NCI-H69 (cell line): ENCODE data around the gene PDGFC.

ENCODE experiments used
- DNase-seq: peaks from one replicate; lab custom pipeline; 2025; lab: John Stamatoyannopoulos, UW

PDGFC gene

GRCh38 chr4:156971676-156972378, at the start of gene PDGFC:
Gene PDGFC, minus strand, starts transcription at chr4:156971799. Its CDS starts 896 bp downstream, at chr4:156970903.
- DNase-seq = peak; percentile 83

- no peak for DNase-seq
Measured at GRCh38 chr4:157020882-157021281, 49.3 kb upstream of the PDGFC start.

DNA sequence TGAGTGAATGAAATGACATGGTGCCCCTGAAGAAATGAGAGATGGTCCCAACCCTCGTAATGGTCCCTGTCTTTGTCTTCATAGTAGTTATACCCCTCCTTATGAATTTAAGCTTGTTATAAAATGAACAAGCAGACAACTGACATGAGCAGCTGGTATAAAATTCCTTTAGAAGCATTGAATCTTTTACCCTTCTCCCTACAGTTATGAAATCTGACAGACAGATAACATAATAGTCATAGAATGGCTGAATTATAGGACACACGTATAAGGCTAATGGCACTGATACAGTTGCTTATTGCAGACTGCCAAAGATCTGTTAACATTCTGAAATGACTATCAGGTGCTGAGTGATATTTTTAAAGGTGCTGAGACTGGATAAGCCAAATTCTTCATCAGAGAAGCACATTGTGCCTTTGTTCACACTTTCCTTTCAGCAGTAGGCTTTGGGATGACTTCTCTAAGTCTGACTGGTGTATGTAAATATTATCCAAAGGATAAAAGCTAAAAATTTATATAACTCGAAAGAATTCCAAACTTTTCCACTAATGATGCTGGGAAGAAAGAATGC, 47.4 kb upstream of the PDGFC start:
- DNase-seq = no peak

GRCh38 chr4:157014621-157015591, 43.3 kb upstream of the PDGFC start:
- DNase-seq = no peak

DNA sequence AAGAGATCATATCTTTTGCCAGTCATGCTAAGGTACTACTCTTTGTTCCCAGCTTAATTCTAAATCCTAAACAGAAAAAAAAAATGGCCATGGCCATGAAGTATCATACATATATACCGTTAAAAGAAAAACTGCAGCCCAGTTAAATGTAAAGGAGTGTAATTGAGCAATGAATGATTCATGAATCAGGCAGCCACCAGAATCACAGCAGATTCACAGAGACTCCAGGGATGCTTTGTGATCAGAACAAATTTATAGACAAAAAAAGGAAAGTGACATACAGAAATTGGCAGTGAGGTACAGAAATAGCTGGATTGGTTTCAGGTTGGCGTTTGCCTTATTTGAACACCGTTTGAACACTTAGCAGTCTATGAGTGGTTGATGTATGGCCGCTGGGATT, 42.1 kb upstream of the PDGFC start:
- no peak for DNase-seq

DNA sequence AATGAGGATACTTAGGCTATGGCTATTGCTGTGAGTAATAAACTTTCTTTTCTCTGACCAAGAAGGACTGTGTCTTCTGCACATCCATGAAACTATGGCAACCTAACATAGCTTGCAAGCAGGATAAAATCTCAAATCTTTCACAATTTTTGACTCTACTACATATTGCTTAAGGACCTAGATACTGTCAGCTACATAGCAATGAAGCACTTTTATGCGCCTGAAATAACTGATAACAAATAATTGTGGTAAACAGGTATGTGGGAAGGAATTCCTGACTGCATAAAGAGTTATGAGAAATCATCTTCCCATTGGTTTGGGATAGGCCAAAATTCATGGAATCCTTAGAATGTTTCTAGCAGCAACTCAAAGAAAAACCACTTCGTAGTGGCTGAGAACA, 41.2 kb upstream of the PDGFC start:
- no peak for DNase-seq

GRCh38 chr4:157012296-157012695, 40.7 kb upstream of the PDGFC start:
- no peak for DNase-seq

- no peak for DNase-seq
Measured at GRCh38 chr4:157010630-157011029, 39.0 kb upstream of the PDGFC start.

GRCh38 chr4:157005831-157006230, 34.2 kb upstream of the PDGFC start:
- no peak for DNase-seq

DNA sequence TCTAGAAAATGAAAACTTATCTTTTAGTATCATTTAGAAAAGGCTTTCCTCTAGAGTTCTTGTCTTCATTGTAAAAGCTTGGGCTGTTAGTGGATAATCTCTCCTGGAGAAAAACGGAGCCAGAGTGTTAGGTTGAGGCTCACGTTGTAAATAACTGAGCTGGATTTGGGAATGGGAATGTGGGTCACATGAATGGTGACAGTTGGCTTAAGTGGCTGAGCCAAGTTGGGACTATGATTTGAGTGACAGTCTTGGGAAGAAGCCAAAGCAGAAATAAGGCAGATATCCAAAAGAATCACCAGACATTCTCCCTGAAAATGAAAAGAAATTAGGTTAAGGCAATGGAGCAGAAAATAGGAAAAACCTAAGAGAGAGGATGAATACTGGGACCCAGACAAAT, 33.6 kb upstream of the PDGFC start:
- DNase-seq = no peak

GRCh38 chr4:157004279-157005161, 32.9 kb upstream of the PDGFC start:
- no peak for DNase-seq

GRCh38 chr4:156999175-156999517, 27.5 kb upstream of the PDGFC start:
- DNase-seq = peak; percentile 67

DNA sequence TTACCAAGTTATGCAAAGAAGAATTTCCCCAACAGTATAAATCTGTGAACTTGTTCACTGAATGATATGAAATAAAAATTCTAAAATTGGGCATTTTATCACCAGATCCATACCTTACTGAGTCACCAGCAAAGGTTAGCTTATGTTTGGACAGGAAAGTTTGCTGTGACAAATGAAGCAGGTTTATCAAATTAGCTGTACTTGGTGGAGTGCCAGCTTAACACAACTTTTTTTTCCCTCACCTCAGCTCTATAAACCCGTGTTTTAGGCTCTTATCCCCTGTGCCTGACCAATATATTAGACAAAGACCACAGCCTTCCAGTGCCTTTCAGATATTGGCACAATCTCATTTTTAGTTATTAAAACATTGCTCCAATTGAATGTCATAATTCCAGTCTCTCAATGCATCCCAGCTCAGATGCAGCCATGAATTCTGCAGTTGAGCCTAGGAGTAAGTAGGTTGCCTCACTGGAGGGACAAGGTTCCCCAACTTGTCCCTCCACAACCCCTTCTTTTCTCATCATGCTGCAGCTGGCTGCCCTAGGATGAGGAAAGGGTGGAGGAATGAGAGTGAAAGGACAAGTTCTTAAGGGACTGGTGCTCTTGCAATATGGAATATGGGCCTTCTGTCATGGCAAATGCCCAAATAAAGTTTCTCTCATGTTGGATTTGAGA, 27.0 kb upstream of the PDGFC start:
- no peak for DNase-seq

GRCh38 chr4:156992943-156993342, 21.3 kb upstream of the PDGFC start:
- DNase-seq = no peak

GRCh38 chr4:156991161-156991560, 19.6 kb upstream of the PDGFC start:
- no peak for DNase-seq

DNA sequence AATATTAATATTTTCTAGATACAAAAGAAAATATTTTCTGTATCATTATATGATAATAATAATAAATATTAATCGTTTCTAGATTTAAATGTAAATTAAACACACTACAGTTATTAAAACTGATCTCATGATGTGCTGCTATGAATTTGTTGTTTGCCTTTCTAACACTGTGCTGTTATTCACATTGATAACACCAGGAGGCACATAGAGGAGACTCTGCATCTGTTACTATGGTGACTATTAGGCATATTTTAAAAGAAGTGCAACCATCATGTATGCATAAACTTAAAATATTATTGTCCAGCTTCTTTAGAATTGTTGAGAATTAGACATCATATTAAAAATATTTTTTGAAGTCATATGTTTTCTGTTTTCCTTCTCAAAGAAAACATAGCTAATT, 11.8 kb upstream of the PDGFC start:
- peak; percentile 5 for DNase-seq

- no peak for DNase-seq
Measured at GRCh38 chr4:156981262-156981769, 9.7 kb upstream of the PDGFC start.

- DNase-seq = no peak
Measured at GRCh38 chr4:156977435-156978160, 6.0 kb upstream of the PDGFC start.

DNA sequence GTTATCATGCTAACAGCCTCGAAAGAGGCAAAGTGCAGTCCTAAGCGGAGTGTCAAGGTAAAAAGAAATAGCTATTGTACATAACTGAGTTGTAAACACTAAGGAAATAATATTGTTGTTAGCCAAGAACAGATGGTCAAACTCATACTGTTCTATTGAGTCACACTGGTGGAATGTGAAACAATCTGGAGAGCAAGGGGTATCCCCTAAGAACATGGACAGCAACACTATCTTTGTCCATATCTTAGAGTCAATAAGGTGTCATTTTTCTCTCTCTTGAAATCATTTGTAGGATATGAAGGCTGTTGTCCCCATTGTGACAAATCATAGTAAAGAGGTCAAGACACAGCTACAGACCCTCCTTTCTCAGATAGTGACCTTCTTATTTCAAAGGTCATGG, 4.5 kb upstream of the PDGFC start:
- DNase-seq = no peak

DNA sequence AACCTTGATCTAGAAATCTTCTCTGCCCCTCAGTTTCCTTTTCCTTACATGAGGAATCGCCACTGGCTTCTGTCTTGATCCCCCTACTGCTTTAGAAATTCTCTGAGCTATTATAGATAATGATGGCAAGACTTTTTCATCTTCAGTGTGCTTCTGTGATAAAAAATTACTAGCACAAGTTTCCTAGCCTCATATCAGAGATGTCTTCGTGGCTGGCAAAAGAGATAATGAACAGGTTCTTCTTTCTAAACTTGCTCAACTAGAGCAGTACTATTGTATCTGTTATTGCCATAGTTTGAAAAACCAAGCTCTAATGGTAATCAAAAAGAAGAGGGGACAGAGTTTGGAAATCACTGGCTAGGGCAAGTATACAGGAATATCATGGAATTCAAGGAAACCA, 4.1 kb upstream of the PDGFC start:
- DNase-seq = no peak
